ENCODE measurements around the gene IRX2.
A peak's percentile ranks its signal among the peaks of the same experiment; 100 is the strongest.

The IRX2 gene

DNA sequence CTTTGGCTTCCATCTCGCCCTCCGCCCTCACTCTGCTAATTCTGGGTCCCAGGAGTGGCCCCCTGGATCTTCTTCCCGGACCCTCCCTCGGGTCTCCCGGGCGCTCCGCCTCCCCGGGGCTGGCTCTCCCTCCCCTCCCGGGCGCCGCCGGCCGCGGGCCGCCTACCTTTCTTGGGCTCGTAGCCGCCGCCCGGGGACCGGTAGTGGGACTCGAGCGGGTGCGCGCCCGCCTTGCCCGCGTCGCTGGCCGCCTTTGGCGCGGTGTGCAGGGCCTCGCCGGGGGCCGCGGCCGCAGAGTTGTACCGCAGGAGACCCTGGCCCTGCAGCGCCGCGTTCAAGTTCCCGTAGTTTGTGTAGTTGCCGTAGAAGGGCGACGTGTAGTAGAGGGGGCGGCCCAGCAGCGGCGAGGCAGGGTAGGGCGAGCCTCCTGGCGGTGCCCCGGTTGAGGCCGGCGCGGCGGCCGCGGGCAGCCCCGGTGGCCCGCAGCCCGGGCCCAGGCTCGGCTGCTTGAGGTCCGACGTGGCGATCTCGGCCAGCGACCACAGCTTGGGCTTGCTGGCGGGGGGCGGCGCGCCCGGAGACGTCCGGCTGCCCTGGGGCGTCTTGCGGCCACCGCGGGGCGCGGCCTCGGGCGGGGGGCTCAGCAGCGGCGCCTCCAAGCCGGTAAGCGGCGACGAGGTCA lies 3.2 kb downstream of the IRX2 start:
- H3K9ac ChIP-seq (ENCODE audit: low read depth, low read length) = no peak overlapping the region
- H3K27me3 ChIP-seq (ENCODE audit: insufficient read depth, low read length) = peaks cover 65% of the 10 kb centered on the region
- no peak overlapping the region for H3K4me3 ChIP-seq (ENCODE audit: low read length)
- H3K36me3 ChIP-seq (ENCODE audit: insufficient read depth, low read depth, low read length) = peaks cover 55% of the 10 kb centered on the region
- no peaks in the 10 kb centered on the region for H3K9me3 ChIP-seq (ENCODE audit: insufficient read depth, low read depth, low read length)
- H3K27ac ChIP-seq (ENCODE audit: low read length) = no peak overlapping the region
- H3K4me1 ChIP-seq (ENCODE audit: insufficient read depth, low read length) = peaks cover 16% of the 10 kb centered on the region; the same call in 1 of the 2 replicates

DNA sequence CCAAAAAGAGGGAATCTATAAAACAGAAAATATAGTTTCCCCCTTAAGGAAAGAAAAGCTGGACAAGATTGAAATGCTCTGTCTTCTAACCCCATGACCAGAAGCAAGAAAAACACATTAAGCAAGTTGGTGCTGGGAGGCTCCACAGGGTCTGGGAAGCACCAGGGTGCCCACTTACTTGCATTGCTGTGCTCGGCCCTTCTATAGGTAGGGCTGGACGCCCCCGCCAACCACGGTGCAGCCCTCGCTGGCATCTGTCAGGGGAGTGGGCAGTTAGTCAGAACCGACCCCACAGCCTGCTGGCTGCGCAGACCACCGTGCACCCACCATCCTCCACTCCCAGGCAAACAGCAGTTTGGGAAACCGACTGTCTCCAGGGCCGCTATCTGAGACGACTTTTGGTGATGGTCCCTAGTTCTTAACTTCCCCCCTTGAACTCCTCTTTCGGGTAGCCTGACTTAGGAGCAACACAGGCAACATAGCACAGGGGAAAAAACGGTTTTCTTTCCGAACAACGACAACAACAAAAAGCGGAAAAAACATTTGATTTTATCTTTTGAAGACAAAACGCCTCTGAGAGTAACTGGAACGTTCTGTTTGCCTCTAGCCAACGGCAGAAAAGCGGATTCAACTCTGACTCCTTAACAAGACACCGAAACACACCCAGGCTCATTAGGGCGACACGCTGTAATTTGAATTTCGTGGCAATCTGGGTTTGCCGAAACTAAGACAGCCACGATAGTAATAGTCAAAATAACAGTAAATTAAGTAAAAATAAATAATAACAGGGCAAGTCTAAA lies 3.9 kb downstream of the IRX2 start:
- H3K27me3 ChIP-seq (ENCODE audit: insufficient read depth, low read length) = peaks cover 65% of the 10 kb centered on the region; the same call in 1 of the 2 replicates
- no peak overlapping the region for H3K9ac ChIP-seq (ENCODE audit: low read depth, low read length)
- H3K27ac ChIP-seq (ENCODE audit: low read length) = no peak overlapping the region
- H3K36me3 ChIP-seq (ENCODE audit: insufficient read depth, low read depth, low read length) = peaks cover 58% of the 10 kb centered on the region
- peak overlapping the region; percentile 20 for H3K4me3 ChIP-seq (ENCODE audit: low read length)
- H3K9me3 ChIP-seq (ENCODE audit: insufficient read depth, low read depth, low read length) = no peaks in the 10 kb centered on the region
- peaks cover 16% of the 10 kb centered on the region; the same call in 1 of the 2 replicates for H3K4me1 ChIP-seq (ENCODE audit: insufficient read depth, low read length)

DNA sequence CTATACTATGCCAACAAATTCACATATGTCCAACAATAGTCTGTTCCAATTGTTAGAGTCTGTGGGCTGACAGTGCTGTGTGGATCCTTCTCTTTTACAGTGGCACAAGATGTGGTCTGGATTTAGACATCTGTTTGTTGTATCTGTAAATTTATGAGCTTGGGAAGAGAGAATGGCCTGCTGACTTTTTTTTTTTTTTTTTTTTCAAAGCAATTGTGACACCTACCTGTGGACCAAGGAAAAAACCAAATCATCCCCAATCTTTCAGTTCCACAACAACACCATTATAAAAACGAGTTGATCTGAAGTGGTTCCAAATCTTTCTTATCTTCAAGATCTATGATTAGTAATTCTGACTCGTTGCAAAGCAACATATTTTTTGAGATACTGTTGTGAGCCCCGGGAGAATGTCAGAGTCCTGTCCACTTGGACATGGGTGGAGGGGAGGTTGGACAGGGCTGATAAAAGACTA lies 4.9 kb downstream of the IRX2 start:
- Histone ChIP-seq H3K9ac (ENCODE audit: low read depth, low read length) (no peak overlapping the region), H3K36me3 (ENCODE audit: insufficient read depth, low read depth, low read length) (peaks cover 59% of the 10 kb centered on the region), H3K27ac (ENCODE audit: low read length) (no peak overlapping the region), H3K4me1 (ENCODE audit: insufficient read depth, low read length) (peaks cover 16% of the 10 kb centered on the region; the same call in 1 of the 2 replicates), H3K27me3 (ENCODE audit: insufficient read depth, low read length) (peaks cover 69% of the 10 kb centered on the region), H3K4me3 (ENCODE audit: low read length) (peak overlapping the region; percentile 20), H3K9me3 (ENCODE audit: insufficient read depth, low read depth, low read length) (no peaks in the 10 kb centered on the region; the same call in 1 of the 2 replicates)

DNA sequence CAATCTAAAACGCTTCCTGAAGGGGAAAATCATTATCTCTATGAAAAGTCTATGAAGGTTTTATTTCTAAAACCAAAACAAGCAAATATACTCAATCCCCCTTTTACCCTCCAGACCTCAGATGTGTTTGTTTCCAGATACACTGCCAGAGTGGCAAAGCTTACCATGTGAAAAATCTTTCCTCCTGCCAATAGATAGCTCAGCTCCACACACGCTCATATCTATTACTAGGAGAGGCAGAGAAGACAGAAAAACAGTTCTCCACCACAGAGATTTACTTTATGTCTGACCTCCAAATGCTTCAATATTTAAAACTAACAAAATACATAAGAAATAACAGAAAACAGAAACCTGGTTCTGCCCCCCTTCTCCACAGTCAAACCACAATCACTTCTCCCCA lies 7.0 kb downstream of the IRX2 start:
- peaks cover 57% of the 10 kb centered on the region for H3K36me3 ChIP-seq (ENCODE audit: insufficient read depth, low read depth, low read length)
- no peak overlapping the region for H3K9ac ChIP-seq (ENCODE audit: low read depth, low read length)

DNA sequence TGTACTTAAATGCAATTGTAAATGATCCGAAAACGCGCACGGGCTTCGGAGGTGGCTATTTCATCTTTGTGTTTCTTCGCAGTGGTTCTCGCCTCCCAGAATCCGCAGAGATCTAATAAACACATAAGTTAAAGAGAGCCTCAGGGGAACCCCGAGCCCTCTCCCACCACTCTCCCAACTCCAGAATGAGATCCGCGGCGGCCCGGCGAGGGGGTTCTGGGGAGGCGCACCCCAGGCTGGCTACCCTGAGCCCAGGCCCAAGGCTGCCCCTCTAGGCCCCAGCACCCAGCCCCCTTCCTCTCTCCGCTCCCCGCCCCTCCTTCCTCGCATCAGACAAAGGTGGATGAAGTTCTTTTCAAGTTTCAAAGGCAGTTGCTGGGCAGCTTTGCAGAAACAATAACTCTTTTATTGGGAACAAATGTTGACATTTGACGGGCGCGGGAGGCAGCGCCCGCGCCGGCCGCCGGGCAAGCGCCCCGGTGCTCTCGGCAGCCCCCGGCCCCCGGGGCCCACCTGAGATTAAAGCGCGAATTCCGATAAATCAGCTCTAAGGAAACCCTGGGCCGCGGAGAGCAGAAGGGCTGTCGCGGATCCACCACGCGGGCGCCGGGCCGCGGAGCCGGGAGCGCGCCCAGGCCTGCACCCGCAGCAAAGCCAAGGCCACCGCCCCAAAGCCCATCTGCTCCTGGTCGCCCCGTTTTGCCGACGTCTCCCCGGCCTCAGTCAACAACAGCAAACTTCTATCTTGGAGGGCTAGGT lies 8.4 kb downstream of the IRX2 start:
- Histone ChIP-seq H3K27me3 (ENCODE audit: insufficient read depth, low read length) (peaks cover 95% of the 10 kb centered on the region), H3K4me3 (ENCODE audit: low read length) (peak overlapping the region; percentile 49; the same call in 1 of the 2 replicates), H3K9ac (ENCODE audit: low read depth, low read length) (no peak overlapping the region; the same call in 1 of the 2 replicates), H3K4me1 (ENCODE audit: insufficient read depth, low read length) (peaks cover 22% of the 10 kb centered on the region; the same call in 1 of the 2 replicates), H3K36me3 (ENCODE audit: insufficient read depth, low read depth, low read length) (peaks cover 50% of the 10 kb centered on the region), H3K9me3 (ENCODE audit: insufficient read depth, low read depth, low read length) (no peaks in the 10 kb centered on the region; the same call in 1 of the 2 replicates), H3K27ac (ENCODE audit: low read length) (no peak overlapping the region)

More for the DNA sequence above, 7.0 kb downstream of the IRX2 start:
- Histone ChIP-seq H3K9me3 (ENCODE audit: insufficient read depth, low read depth, low read length) (no peaks in the 10 kb centered on the region; the same call in 1 of the 2 replicates), H3K4me3 (ENCODE audit: low read length) (no peak overlapping the region), H3K27ac (ENCODE audit: low read length) (no peak overlapping the region), H3K4me1 (ENCODE audit: insufficient read depth, low read length) (peaks cover 20% of the 10 kb centered on the region; the same call in 1 of the 2 replicates), H3K27me3 (ENCODE audit: insufficient read depth, low read length) (peaks cover 86% of the 10 kb centered on the region)

DNA sequence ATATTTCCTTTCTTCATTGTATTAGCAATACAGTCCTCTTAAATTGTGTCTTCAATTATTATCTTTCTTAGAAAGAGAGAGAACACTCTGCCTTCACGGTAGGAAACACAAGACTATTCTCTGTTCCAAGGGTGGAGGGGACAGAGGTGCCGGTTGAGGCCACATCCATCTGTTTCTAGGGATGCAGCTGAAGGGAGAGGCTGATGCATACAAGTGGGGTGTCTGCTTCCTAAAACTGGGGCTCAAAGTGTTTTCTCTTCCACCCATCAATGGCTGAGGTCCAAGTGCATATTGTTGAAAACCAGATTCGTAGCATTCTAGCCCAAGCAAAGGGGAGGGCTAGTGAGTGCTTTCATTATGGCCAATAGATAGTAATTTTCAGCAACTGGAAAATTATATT lies 9.5 kb downstream of the IRX2 start:
- Histone ChIP-seq H3K9ac (ENCODE audit: low read depth, low read length) (no peak overlapping the region), H3K4me1 (ENCODE audit: insufficient read depth, low read length) (peaks cover 26% of the 10 kb centered on the region; the same call in 1 of the 2 replicates), H3K27me3 (ENCODE audit: insufficient read depth, low read length) (peaks cover 98% of the 10 kb centered on the region), H3K36me3 (ENCODE audit: insufficient read depth, low read depth, low read length) (peaks cover 38% of the 10 kb centered on the region), H3K27ac (ENCODE audit: low read length) (no peak overlapping the region), H3K4me3 (ENCODE audit: low read length) (no peak overlapping the region), H3K9me3 (ENCODE audit: insufficient read depth, low read depth, low read length) (no peaks in the 10 kb centered on the region; the same call in 1 of the 2 replicates)

DNA sequence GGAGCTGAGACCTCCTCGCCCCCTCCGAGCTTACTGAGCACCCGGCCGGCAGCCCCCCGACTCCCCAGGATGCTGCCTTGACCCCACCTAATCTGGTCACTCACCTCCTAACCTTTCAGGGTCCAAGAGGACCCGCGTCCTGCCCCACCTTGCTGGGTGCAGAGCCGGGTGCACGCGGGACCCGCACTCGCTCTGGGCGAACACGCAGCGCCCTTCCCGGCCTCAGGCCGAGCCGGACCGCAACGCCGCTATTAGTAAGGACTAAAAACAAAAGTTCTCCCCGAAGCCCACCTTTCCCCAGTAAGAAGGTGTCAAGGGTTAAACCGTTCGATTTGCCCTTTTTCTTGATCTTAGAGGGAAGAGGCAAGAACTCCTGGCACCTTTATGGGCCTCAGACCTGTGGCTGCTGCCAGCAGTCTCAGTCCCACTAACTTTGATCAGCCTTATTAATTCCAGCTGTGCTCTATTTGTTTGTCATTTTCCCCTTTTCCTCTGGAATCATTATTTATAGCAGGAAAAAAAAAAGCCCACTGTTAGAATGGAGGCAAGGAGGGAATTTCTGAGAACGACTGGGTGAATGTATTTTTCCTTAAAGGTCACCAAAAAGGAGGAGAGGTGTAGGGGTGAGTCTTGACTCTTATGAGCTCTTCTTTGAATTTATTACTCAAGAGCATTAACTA lies 10.5 kb downstream of the IRX2 start:
- Histone ChIP-seq H3K9ac (ENCODE audit: low read depth, low read length) (no peak overlapping the region), H3K4me3 (ENCODE audit: low read length) (peak overlapping the region; percentile 51; the same call in 1 of the 2 replicates), H3K27me3 (ENCODE audit: insufficient read depth, low read length) (peaks cover 99% of the 10 kb centered on the region), H3K9me3 (ENCODE audit: insufficient read depth, low read depth, low read length) (no peaks in the 10 kb centered on the region; the same call in 1 of the 2 replicates), H3K4me1 (ENCODE audit: insufficient read depth, low read length) (peaks cover 26% of the 10 kb centered on the region; the same call in 1 of the 2 replicates), H3K36me3 (ENCODE audit: insufficient read depth, low read depth, low read length) (peaks cover 29% of the 10 kb centered on the region), H3K27ac (ENCODE audit: low read length) (no peak overlapping the region)

DNA sequence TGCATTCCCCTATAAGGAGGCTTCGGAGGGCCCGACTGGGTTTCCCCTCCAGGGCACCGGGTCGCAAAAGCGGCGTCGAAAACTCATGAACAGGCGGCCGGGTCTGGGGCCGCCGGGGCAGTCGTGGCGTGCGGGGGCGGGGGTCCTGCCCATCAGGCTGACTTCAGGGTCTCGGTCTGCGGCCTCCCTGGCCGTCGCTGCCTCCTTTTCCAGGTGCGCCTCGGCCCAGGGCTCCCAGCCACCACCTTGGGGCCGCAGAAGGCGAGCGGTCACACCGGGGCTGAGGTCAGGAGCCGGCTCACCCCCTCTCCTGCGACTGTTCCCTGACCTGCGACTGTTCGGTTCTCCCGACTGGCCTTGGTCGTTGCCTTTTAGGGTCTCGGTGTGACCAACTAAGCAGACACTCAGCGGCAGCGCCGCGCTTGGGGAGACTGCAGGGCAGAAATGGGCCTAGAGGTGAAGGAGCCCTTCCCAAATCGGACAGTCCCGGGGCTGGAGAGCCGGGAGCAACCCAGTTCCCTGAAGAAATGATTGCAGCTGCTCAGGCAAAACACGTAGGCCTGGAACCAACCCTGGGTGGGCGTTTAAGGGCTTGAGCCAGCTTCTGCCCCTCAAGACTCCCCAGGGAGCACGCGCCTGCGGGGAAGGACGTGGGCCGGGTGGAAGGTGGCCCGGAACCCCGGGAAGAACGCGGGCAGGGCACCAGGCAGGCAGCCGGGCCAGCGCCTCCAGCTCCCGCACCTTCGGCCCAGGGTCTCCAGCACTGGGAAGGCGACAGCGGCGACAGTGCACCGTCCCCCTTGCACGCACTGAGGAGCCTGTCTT lies 11.2 kb downstream of the IRX2 start:
- H3K27ac ChIP-seq (ENCODE audit: low read length) = no peak overlapping the region
- peaks cover 26% of the 10 kb centered on the region; the same call in 1 of the 2 replicates for H3K4me1 ChIP-seq (ENCODE audit: insufficient read depth, low read length)
- H3K36me3 ChIP-seq (ENCODE audit: insufficient read depth, low read depth, low read length) = peaks cover 22% of the 10 kb centered on the region
- H3K27me3 ChIP-seq (ENCODE audit: insufficient read depth, low read length) = peaks cover 97% of the 10 kb centered on the region
- no peaks in the 10 kb centered on the region; the same call in 1 of the 2 replicates for H3K9me3 ChIP-seq (ENCODE audit: insufficient read depth, low read depth, low read length)
- H3K9ac ChIP-seq (ENCODE audit: low read depth, low read length) = no peak overlapping the region; the same call in 1 of the 2 replicates
- H3K4me3 ChIP-seq (ENCODE audit: low read length) = peak overlapping the region; percentile 55

DNA sequence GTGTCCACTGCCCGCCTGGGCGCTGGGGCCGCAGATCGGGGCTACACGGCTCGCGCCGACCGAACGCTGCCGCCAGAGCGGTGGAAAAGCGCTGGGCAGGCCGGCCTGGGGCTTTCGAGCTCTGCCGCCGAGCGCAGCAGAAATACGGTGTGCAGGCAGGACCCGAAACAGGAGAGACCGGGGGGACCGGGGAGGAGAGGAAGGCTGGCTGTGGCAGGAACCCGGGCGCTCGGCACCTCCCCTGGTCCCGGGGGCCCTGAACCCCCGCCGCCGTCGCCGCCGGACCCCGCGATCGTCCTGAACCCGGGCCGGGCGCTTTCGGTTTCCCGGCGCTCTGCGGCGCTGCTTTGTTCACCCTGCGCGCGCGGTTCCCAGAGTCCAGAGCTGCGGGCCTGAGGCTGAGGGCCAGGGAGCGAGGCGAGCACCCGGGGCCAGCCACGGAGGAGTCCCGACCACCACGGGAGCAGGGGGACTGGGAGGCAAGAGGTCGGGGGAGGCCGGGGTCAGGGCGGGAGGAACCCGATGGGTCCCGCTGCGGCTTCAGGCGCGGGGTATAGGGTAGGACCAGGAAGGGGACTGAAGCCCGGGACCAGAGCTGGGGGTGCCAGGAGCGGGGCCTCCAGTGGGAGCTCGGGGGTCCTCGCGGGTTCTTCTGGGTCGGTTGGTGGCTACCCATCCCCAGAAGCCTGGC lies 12.0 kb downstream of the IRX2 start:
- peaks cover 90% of the 10 kb centered on the region for H3K27me3 ChIP-seq (ENCODE audit: insufficient read depth, low read length)
- peaks cover 14% of the 10 kb centered on the region for H3K36me3 ChIP-seq (ENCODE audit: insufficient read depth, low read depth, low read length)
- peaks cover 20% of the 10 kb centered on the region; the same call in 1 of the 2 replicates for H3K4me1 ChIP-seq (ENCODE audit: insufficient read depth, low read length)
- peak overlapping the region; percentile 21; the same call in 1 of the 2 replicates for H3K9ac ChIP-seq (ENCODE audit: low read depth, low read length)
- peak overlapping the region; percentile 55; the same call in 1 of the 2 replicates for H3K4me3 ChIP-seq (ENCODE audit: low read length)
- no peak overlapping the region for H3K27ac ChIP-seq (ENCODE audit: low read length)
- H3K9me3 ChIP-seq (ENCODE audit: insufficient read depth, low read depth, low read length) = no peaks in the 10 kb centered on the region; the same call in 1 of the 2 replicates

Measured in iPS-20b (cell line).